Activated naive CD4-positive, alpha-beta T cell treated with anti-CD3 and anti-CD28 coated beads, Interleukin-2, amount 50 U/mL, for 16 hours (primary cell): ENCODE results near the gene CDH4.

ENCODE experiments used
- DNase-seq: peaks from one replicate; pipeline ENCODE4 v3.0.0-alpha.2; 2020

CDH4 gene

DNA sequence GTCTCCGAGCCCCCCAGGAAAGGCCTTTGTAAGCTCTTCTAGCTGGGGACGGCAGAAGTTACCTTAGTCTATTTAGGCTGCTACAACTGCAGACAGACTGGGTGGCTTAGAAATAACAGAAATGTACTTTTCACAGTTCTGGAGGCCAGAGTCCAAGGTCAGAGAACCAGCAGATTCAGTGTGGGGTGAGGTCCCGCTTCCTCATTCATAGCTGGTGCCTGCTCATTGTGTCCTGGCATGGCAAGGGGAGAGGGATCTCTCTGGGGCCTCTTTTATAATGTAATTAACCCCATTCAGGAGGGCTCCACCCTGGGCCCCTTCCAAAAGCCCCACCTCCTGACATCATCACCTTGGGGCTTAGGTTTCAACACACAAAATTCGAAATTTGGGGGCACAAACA lies 315.1 kb downstream of the CDH4 start:
- no peak for DNase-seq

- no peak for DNase-seq
Measured at GRCh38 chr20:61569825-61570224, 317.8 kb downstream of the CDH4 start.

DNA sequence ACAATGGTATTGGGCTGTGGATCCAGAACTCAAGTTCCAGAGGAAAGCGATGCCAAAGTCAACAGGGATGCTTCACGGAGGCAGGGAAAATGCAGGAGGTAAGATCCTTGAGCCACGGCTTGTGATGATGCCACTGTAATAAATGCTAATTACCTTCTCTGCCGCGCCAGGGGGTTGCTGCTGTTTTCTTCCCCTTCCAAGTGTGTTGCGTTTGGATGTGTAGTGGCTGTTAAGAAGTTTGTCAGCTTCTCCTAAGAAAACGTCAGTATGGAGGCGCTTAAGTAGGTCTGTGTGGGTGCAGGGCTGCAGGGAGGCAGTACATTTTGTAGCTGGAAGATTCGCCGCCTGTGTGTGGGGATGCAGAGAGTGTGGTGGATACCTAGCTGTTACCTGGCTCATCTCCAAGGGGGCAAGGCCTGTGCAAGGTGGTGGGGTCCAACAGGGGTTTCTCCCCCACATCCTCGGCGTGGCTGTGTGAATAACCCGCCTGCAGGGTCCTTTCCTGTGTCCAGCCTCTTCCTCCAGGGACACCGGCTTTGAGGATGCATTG lies 318.7 kb downstream of the CDH4 start:
- DNase-seq = no peak

DNA sequence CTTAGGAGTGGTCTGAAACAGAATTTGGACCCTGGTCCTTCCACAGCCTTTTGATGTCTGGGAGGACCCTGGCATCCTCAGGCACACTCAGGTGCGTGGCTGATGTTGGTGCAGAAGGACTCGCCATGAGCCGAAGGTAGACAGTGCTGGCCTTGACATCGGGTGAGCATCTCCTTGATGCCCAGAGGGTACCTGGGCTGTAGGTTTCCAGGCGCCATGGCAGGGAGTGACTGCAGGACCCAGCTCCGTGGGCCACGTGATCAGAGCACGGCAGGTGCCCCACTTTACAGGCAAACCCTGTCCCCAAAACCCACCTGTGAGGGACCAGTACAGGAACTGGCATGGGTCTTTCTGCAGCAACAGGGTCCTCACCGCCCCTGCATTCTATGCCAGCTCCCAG lies 319.2 kb downstream of the CDH4 start:
- no peak for DNase-seq

- no peak for DNase-seq
Measured at GRCh38 chr20:61571916-61572711, 320.1 kb downstream of the CDH4 start.

- no peak for DNase-seq
Measured at GRCh38 chr20:61572789-61573188, 320.7 kb downstream of the CDH4 start.

GRCh38 chr20:61573415-61574305 lies 321.6 kb downstream of the CDH4 start:
- no peak for DNase-seq

DNA sequence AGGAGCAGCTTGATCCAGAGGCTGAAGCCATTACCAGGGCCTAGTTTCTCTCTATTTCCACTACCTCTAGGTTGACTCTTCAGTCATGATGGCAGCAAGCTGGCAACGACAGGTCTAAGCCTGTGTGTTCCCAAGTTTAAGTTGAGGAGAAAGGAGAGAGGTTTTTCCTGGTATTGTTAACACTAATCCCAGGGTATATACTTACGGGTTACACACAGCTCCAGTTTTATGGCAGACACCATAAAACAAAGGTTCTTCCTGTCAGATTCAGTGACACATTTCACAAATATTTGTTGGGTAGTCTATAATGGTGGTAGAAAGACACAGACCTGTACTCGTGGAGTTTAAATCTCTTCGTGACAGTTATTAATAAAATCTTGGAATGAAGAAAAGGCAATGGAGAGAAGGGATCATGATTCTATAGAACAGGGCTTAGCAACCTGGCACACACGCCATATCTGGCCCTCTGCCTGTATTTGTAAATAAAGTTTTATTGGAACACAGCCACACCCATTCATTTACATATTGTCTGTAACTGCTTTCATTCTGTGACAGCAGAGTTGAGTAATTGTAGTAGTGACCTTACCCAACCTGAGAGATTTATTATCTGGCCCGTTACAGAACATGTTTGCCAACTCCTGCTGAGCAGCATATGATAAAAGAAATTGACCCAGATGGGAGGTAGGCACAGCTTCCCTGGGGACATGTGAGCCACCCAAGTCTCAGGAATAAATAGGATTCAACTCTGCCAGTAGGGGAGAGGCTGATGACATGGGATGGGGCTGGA lies 323.3 kb downstream of the CDH4 start:
- DNase-seq = no peak

DNA sequence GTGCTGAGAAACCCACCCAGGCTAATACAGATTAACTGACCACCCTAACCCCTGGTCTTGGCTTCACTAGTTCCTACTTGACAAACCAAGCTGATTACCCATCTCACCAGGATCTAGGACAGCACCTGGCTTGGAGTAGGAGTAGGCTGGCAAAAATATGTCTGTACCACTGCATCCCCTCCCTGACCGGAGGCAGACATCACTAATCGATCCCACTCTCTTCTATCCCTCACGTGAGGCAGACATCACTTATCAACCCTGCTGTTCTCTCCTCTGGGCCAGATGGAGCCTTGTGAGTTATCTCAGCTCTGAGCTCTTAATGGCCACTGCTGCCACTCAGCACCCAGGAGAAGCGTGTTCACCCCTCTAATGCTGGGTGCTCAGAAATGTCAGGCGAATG lies 324.3 kb downstream of the CDH4 start:
- no peak for DNase-seq

DNA sequence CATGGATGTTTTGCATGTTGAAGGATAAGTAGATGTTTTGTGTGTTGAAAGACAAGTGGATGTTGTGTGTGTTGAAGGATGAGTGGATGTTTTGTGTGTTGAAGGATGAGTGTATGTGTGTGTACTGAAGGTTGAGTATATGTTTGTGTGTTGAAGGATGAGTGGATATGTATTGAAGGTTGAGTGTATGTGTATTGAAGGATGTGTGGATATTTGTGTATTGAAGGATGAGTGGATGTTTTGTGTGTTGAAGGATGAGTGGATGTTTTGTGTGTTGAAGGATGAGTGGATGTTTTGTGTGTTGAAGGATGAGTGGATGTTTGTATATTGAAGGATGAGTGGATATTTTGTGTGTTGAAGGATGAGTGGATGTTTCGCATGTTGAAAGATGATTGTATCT lies 325.0 kb downstream of the CDH4 start:
- no peak for DNase-seq

DNA sequence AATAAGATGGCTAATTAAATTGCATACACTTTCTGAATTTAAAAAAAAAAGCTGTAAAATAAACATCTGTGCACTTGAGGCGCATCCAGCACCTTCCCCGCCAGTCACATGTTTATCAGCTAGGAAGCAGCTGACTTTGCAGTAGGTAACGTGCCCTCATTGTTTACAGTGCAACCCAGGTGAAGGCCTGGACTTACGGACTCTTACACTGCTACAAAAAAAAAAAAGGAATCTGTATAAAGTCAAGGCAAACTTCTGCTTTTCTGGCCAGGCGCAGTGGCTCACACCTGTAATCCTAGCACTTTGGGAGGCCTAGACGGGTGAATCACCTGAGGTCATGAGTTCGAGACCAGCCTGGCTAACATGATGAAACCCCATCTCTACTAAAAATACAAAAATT lies 327.8 kb downstream of the CDH4 start:
- DNase-seq = no peak

- DNase-seq = no peak
Measured at GRCh38 chr20:61580958-61581824, 329.1 kb downstream of the CDH4 start.

- DNase-seq = no peak
Measured at GRCh38 chr20:61581825-61582188, 329.7 kb downstream of the CDH4 start.

- no peak for DNase-seq
Measured at GRCh38 chr20:61582196-61582923, 330.3 kb downstream of the CDH4 start.

GRCh38 chr20:61583356-61583755 lies 331.3 kb downstream of the CDH4 start:
- no peak for DNase-seq

- DNase-seq = no peak
Measured at GRCh38 chr20:61584851-61585250, 332.8 kb downstream of the CDH4 start.

GRCh38 chr20:61585764-61586163 lies 333.7 kb downstream of the CDH4 start:
- DNase-seq = no peak

DNA sequence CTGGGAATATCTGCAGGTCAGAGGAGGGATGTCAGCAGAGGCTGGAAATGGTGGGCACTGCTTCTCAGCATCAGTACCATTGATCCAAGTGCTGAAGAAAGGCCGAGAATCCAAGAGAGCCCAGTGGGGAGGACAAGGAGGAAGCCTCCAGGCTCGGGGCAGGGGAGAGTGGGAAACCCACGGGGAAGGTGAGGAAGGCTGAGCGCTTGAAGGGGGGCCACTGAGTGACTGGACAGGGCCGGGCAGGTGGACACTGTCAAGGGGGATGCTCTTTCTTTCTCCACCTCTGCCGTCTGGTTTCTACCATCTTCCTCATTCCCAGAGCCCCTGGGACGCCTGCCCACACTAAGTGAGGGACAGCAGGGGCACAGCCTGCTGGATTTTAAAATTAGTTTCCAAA lies 335.0 kb downstream of the CDH4 start:
- DNase-seq = no peak

GRCh38 chr20:61587681-61588289 lies 335.7 kb downstream of the CDH4 start:
- no peak for DNase-seq

DNA sequence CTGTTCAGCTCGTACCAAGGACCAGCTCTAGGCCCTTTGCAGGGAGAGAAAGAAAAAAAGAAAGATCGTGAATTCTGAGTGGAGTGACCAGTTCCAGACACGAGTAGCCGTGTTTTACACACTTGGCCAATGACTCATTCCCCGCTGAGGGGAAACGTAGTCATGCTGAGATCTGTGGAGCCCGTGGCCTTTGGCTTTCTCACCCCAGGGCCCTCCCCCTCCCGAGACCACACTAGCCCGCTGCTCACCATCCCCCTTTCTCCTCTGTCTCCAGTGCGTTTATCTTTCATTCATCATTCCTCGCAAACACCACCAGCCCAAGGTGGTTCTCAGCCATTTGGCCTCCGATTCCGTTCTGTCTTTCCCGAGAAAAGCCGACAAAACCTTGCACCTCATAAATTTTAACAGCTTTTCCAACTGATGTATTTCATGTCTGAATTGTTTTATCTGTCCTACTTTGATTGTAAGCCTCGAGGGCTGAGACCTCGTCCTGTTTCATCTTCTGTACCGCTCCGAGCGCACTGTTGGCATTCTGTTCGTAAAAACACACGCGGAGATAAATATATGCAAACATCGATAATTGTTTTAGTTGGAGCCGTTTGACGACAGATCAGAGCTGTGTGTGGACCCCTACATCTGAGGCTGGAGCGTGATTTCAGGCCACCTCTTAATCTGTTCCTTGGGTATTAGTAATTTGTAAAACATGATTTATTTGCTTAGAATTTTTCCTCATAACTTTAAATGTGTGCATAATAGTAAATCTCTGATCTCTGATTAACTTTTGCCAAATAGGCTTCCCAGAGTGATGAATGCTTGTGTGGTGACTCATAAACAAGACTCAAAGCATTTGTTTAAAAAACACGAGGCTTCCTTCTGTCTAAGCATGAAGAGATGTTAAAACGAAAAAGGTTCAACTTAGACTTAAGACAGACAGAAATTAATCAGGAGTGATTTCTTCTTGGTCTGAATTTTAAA lies 336.6 kb downstream of the CDH4 start:
- no peak for DNase-seq
